HG02884 (cell line): Measurements from ENCODE around the gene LRRC3C.
A peak's percentile ranks its signal among the peaks of the same experiment; 100 is the strongest.

Experiments
- ATAC-seq: cut with Tn5 transposase; IDR thresholded peaks from one replicate; pipeline ENCODE4 v1.9.1; 2021; ENCODE audit warnings: mild to moderate bottlenecking, moderate library complexity; ENCODE audit not compliant: unreplicated experiment

The LRRC3C gene

GRCh38 chr17:39973496-39973895 is 46.0 kb downstream of the LRRC3C start:
- no peak for ATAC-seq

GRCh38 chr17:39974433-39974832 is 46.9 kb downstream of the LRRC3C start:
- ATAC-seq: no peak

DNA sequence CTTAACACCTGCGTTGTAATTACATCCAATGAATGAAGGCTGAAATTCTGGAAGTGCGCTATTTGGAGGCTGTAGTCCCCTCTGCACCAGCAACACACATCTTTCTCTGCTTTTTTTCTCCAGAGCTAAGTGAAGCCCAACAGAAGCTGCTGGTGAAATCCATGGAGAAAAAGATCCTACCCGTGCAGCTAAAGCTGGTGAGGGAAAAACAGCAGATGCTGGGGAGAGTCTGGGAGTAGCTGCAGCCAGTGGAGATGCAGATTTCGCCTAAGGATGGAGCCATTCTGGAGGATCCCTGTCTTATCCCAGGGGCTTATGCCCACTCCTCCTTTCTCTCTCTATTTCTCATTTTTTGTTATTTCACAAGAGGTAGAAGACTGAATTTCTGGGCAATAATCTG is 48.3 kb downstream of the LRRC3C start:
- no peak for ATAC-seq

GRCh38 chr17:39979016-39979670 is 51.6 kb downstream of the LRRC3C start:
- ATAC-seq: no peak

DNA sequence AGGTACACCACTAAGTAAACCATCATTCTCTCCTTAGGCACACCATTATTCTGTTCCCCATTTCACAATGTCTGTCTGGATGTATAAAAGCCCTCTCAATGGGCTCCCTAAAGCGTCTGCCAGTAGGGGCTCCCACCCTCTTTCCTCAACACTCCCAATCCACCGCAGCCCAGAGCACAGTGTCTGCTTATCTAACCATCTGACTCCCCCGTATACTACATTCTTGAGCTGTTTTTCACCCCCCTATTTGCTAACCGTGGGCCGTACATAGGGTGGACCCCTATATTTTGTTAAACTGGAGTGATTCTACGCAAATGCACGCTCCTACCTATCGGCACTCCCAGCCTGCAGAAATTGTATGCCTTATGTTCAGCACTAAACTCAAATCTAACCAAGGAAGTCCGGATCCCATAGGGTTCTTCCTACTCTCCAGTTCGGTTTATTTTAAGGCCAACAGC is 52.4 kb downstream of the LRRC3C start:
- peak; percentile 22 for ATAC-seq

DNA sequence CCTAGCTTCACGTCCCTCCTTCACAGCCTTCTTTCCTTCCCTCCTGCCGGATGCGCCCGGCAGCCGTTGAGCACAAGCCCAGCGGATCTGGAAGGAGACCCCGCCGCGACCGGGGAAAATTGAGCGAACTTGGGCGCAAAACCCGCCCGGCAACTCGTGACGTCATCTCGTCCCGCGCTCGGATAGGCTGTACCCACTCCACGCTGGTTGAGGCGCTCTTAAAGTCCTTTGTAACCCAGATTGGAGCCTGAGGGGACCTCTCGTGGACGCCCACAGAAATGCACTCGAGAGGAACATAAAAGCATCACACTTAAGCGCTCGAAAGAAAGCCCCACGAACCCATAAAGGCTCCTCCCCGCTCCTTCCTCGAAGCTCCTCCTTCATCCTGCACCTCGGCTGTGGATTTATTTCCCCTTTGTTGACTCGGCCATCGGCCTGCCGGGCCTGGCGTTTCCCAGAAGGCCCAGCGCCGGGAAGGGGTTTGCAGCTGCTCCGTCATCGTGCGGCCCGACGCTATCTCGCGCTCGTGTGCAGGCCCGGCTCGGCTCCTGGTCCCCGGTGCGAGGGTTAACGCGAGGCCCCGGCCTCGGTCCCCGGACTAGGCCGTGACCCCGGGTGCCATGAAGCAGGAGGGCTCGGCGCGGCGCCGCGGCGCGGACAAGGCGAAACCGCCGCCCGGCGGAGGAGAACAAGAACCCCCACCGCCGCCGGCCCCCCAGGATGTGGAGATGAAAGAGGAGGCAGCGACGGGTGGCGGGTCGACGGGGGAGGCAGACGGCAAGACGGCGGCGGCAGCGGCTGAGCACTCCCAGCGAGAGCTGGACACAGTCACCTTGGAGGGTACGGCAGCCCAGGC is 53.0 kb downstream of the LRRC3C start, which contains the start of gene PSMD3:
Gene PSMD3 (plus strand): TSS at position 457 of the 856 bp plus-strand sequence. CDS start 164 bp downstream, at position 621.
- ATAC-seq: peak; percentile 88

DNA sequence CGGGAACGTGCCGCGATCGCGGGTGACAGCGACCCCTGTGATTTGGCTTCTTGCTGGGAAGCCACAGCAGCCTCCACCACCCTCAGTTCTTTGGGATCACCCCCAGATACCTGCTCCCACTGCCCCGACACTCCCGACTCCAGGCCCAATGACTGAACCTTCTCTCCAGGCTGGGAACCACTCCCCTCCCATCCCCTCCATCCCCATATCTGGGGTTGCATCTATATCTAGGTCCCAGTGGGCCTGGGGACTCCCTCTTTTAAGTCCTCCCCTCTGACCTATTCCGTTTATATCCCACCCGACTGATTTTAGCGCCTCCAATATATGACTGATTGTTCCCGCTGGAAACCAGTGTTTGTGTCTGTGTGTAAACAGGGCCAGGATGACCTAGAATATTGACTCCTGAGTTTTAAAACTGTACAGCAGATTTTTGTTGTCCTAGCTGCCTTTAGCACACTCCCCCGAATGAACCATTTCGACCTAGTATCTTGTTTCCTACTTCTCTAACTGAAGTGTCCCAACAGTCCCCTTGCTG is 53.7 kb downstream of the LRRC3C start:
- no peak for ATAC-seq

DNA sequence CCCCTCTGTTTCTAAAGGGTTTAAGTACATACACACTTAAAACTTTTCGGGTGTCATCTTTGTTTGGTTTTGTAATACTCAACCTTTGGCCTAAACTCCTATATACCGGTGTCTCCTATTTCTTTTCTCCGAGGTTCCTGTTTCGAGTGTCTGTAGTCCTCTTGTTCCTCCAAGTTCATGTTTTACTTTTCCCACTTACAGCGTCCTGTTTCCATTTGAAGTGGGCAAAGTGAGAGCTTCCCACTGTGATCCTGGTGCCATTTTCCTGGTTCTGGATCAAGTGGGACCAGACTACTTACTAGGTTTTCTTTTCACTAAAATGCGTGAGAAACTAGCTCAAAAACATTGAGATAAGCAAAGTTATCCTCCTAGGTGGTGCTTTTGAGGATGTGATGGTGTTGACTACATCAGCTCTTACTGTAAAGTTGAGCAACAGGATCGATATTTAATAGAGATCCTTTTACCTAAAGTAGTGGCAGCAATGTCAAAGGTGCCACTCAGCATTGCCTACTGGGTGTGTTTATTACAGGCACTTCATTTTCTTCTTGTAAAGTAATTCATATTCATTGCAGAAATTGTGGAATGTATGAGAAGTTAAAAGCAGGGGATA is 54.3 kb downstream of the LRRC3C start:
- no peak for ATAC-seq

GRCh38 chr17:39988206-39988810 is 60.8 kb downstream of the LRRC3C start:
- no peak for ATAC-seq

DNA sequence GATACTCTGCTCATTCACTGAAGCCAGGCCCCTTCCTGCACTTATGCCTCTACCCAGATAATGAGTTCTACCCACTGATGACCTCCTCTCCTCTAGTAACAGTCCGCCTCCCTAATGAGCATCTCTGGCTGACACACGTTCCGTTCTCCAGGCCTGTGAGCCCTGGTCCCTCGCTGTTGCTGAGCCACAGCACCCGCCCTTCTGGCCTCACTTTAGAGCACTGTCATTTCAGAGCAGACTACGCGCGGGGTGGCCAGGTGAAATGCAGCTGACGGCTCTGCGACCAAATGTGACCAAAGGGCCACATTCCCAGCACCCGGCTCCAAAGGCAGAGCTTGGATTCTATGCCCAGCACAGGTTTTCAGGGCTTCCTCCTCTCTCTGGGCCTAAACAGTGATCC is 66.9 kb downstream of the LRRC3C start:
- ATAC-seq: no peak
